Stomach (tissue), 9 donors: ENCODE data around the gene SEMA5A. TPM values are rescaled to one million over a fixed set of nuclear protein-coding genes. Genes with fewer than 3 reads are reported as not detected.

Source experiments
- DNase-seq, 2 donors: peaks; one replicate each; pipeline versions ENCODE4 v3.0.0 to v3.0.0-alpha.2; 2013 to 2019
- H3K27ac ChIP-seq, 5 donors: fragments of 200-600 bp in 4 of 5; sonication (generic) in 4 of 5; one replicate each; pipeline ENCODE4 v1.5.1; 2013 to 2019; ENCODE audit warnings: mild to moderate bottlenecking in 1 of 5, moderate library complexity in 1 of 5
- H3K27me3 ChIP-seq, 3 donors: fragments of 200-600 bp; sonication (generic); one replicate each; pipeline ENCODE4 v1.5.1; 2017 to 2019; ENCODE audit warnings: mixed run types in 1 of 3
- H3K36me3 ChIP-seq, 4 donors: fragments of 200-600 bp; sonication (generic); 1 replicate in 3 of 4; 2 replicates in 1 of 4; pipeline ENCODE4 v1.5.1; 2016 to 2019
- H3K4me1 ChIP-seq, 4 donors: fragments of 200-600 bp; sonication (generic); one replicate each; pipeline ENCODE4 v1.5.1; 2016 to 2019
- H3K4me3 ChIP-seq, 4 donors: fragments of 200-600 bp; sonication (generic) in 3 of 4; one replicate each; pipeline ENCODE4 v1.5.1; 2016 to 2019; ENCODE audit warnings: mild to moderate bottlenecking in 1 of 4
- H3K9me3 ChIP-seq, 4 donors: fragments of 200-600 bp; sonication (generic); one replicate each; pipeline ENCODE4 v1.5.1; 2016 to 2019
- CTCF ChIP-seq, 7 experiments: fragments of 450-650 bp in 4 of 7; fragments of 200-600 bp in 3 of 7; sonication (generic) in 3 of 7; IDR thresholded peaks; one replicate each; pipeline ENCODE4 v1.5.1; 2016 to 2019; ENCODE audit warnings: antibody characterized with exemption in 7 of 7, control low read depth in 2 of 7, mild to moderate bottlenecking in 1 of 7
- EP300 ChIP-seq: sonication (generic); formaldehyde crosslinking; IDR thresholded peaks from one replicate; pipeline ENCODE4 v1.6.1; 2017; ENCODE audit warnings: antibody characterized with exemption
- POLR2A ChIP-seq, 4 donors: fragments of 450-650 bp; IDR thresholded peaks; one replicate each; pipeline ENCODE4 v1.6.1; 2016; ENCODE audit warnings: antibody characterized with exemption in 4 of 4, control low read depth in 2 of 4, mild to moderate bottlenecking in 1 of 4, moderate library complexity in 1 of 4
- POLR2AphosphoS5 ChIP-seq, 3 donors: sonication (generic); formaldehyde crosslinking; IDR thresholded peaks; one replicate each; pipeline ENCODE4 v1.6.1; 2016; ENCODE audit warnings: antibody characterized with exemption in 3 of 3
- WGBS, 5 donors: extraction: QIAGEN DNeasy Blood & Tissue Kit in 3 of 5; methylation state at CpG; one replicate each; pipeline versions ENCODE4 v1.1.5 to v1.1.7; 2013 to 2018; 5-methylcytosine and 5-hydroxymethylcytosine counted together
- intact Hi-C: fragments of 100-400 bp; cut with DNase I; formaldehyde crosslinking; loops from one replicate; pipeline ENCODE4 v1.15.1; 2023; ENCODE audit warnings: low total_unique reads
- polyA plus RNA-seq, 3 donors: library from polyadenylated mRNA; stranded (reverse); fragments of 200-250 nt; gene quantifications; one replicate each; pipeline ENCODE4 v1.2.3, GENCODE V29; 2013
- total RNA-seq, 5 donors: library from RNA; depleted of rRNA; stranded (reverse); fragments of >200 nt; gene quantifications; one replicate each; pipeline versions ENCODE4 v1.1.0 to v1.2.3, GENCODE V29; 2014 to 2016
- donor health status: healthy with polysubstance abuse.
- donor health status: Bipolar disorder and iron deficiency.
- donor health status: healthy.

SEMA5A gene
- total and polyA plus RNA-seq, 8 donors, result 0.62 to 26.4 (median 3.2) TPM

GRCh38 chr5:9537223-9538141 lies 8.4 kb downstream of the SEMA5A start:
- Histone ChIP-seq H3K9me3 (no peaks in the 10 kb centered on the region), H3K4me1 (peaks cover 0 to 4% (median 0%) of the 10 kb centered on the region in 4 donors), H3K4me3 (no peak overlapping the region), H3K27ac (no peak overlapping the region), H3K36me3 (no peaks in the 10 kb centered on the region), H3K27me3 (no peaks in the 10 kb centered on the region)
- intact Hi-C loops, result no loop called here
- no peak for TF ChIP-seq EP300
- 64 to 83% (median 73%) methylated on average over 2 of the region's 2 CpGs for WGBS, 5 donors
- no peak for DNase-seq

- 69 to 75% (median 73%) methylated on average over 2 of the region's 2 CpGs for WGBS, 5 donors
- no peak for DNase-seq
- Histone ChIP-seq H3K4me3 (no peak overlapping the region), H3K27ac (no peak overlapping the region), H3K36me3 (no peaks in the 10 kb centered on the region), H3K4me1 (peaks cover 0 to 4% (median 0%) of the 10 kb centered on the region in 4 donors), H3K27me3 (no peaks in the 10 kb centered on the region), H3K9me3 (no peaks in the 10 kb centered on the region)
- intact Hi-C loops, result no loop called here
- TF ChIP-seq EP300 (no peak), CTCF (IDR thresholded peaks at IDR 0.05) (no peak), POLR2A (IDR thresholded peaks at IDR 0.05) (no peak), POLR2AphosphoS5 (IDR thresholded peaks at IDR 0.05) (no peak)
Measured at GRCh38 chr5:9536717-9537116, 9.2 kb downstream of the SEMA5A start.

GRCh38 chr5:9534881-9535517 lies 10.9 kb downstream of the SEMA5A start:
- Histone ChIP-seq H3K4me1 (peaks cover 0 to 4% (median 0%) of the 10 kb centered on the region in 4 donors), H3K27me3 (no peaks in the 10 kb centered on the region), H3K36me3 (no peaks in the 10 kb centered on the region), H3K27ac (no peak overlapping the region), H3K4me3 (no peak overlapping the region), H3K9me3 (no peaks in the 10 kb centered on the region)
- TF ChIP-seq EP300, result no peak
- TF ChIP-seq CTCF (IDR thresholded peaks at IDR 0.05), result no peak
- no peak for TF ChIP-seq POLR2AphosphoS5 (IDR thresholded peaks at IDR 0.05)
- no peak for TF ChIP-seq POLR2A (IDR thresholded peaks at IDR 0.05)
- intact Hi-C loops, result no loop called here
- peak in 1 of 2 donors; percentile 46 for DNase-seq
- WGBS, 5 donors, result 69 to 86% (median 79%) methylated on average over 15 of the region's 15 CpGs

GRCh38 chr5:9533562-9534364 lies 12.1 kb downstream of the SEMA5A start:
- H3K4me3 ChIP-seq, result no peak overlapping the region
- H3K4me1 ChIP-seq, result peaks cover 0 to 4% (median 0%) of the 10 kb centered on the region in 4 donors
- TF ChIP-seq CTCF (IDR thresholded peaks at IDR 0.05) (no peak), EP300 (no peak), POLR2A (IDR thresholded peaks at IDR 0.05) (no peak), POLR2AphosphoS5 (IDR thresholded peaks at IDR 0.05) (no peak)
- H3K36me3 ChIP-seq, result no peaks in the 10 kb centered on the region
- H3K9me3 ChIP-seq, result no peaks in the 10 kb centered on the region
- no peaks in the 10 kb centered on the region for H3K27me3 ChIP-seq
- WGBS, 5 donors, result 86 to 93% (median 90%) methylated on average over 7 of the region's 7 CpGs
- H3K27ac ChIP-seq, result no peak overlapping the region
- DNase-seq, result no peak
- intact Hi-C loops, result no loop called here
